Cardiac muscle cell (in vitro differentiated cells and primary cell): ENCODE measurements around the gene METTL9. TPM values are rescaled to one million over a fixed set of nuclear protein-coding genes. Genes with fewer than 3 reads are reported as not detected.
A peak's percentile ranks its signal among the peaks of the same experiment; 100 is the strongest.
"Not testable (repeated sequence)": the region's sequence is repeated elsewhere in the genome, so short reads cannot be mapped to it uniquely, and the experiment has no call there.

Source experiments
- DNase-seq, 2 donors: peaks; one replicate each; pipeline versions ENCODE4 v3.0.0 to v3.0.0-alpha.2; 2010 to 2017; ENCODE audit warnings: low read depth in 1 of 2, low spot score in 1 of 2
- H3K27ac ChIP-seq: fragments of 200-600 bp; sonication (generic); 2 replicates; pipeline ENCODE4 v1.5.1; 2016
- H3K27me3 ChIP-seq: fragments of 200-600 bp; sonication (generic); 2 replicates; pipeline ENCODE4 v1.6.0; 2016; ENCODE audit warnings: control low read depth
- H3K36me3 ChIP-seq: fragments of 200-600 bp; sonication (generic); 2 replicates; pipeline ENCODE4 v1.5.1; 2016; ENCODE audit warnings: control low read depth
- H3K4me1 ChIP-seq: fragments of 200-600 bp; sonication (generic); 2 replicates; pipeline ENCODE4 v1.8.1; 2017; ENCODE audit warnings: low read depth, mild to moderate bottlenecking, mixed run types
- H3K4me3 ChIP-seq: fragments of 200-600 bp; sonication (generic); 2 replicates; pipeline ENCODE4 v1.5.1; 2016; ENCODE audit warnings: mild to moderate bottlenecking
- H3K9me3 ChIP-seq: fragments of 200-600 bp; sonication (generic); 2 replicates; pipeline ENCODE4 v1.5.1; 2017; ENCODE audit warnings: low read depth, mild to moderate bottlenecking, control low read depth
- CTCF ChIP-seq: IDR thresholded peaks from 2 replicates; pipeline ENCODE4 v1.5.1; 2012; ENCODE audit warnings: low read depth, mild to moderate bottlenecking, low read length
- polyA plus RNA-seq: library from polyadenylated mRNA; unstranded; fragments of >200 nt; fragmentation: Nextera tagmentation; extraction: Ambion mirVana; gene quantifications from 2 replicates; pipeline ENCODE4 v1.2.1, GENCODE V29; 2016
- total RNA-seq: library from RNA; depleted of rRNA; stranded (reverse); fragments of >200 nt; gene quantifications from 2 replicates; pipeline ENCODE4 v1.2.3, GENCODE V29; 2016

The METTL9 gene
- total and polyA plus RNA-seq, 2 experiments from 2014 or later, result 125 to 313 TPM

DNA sequence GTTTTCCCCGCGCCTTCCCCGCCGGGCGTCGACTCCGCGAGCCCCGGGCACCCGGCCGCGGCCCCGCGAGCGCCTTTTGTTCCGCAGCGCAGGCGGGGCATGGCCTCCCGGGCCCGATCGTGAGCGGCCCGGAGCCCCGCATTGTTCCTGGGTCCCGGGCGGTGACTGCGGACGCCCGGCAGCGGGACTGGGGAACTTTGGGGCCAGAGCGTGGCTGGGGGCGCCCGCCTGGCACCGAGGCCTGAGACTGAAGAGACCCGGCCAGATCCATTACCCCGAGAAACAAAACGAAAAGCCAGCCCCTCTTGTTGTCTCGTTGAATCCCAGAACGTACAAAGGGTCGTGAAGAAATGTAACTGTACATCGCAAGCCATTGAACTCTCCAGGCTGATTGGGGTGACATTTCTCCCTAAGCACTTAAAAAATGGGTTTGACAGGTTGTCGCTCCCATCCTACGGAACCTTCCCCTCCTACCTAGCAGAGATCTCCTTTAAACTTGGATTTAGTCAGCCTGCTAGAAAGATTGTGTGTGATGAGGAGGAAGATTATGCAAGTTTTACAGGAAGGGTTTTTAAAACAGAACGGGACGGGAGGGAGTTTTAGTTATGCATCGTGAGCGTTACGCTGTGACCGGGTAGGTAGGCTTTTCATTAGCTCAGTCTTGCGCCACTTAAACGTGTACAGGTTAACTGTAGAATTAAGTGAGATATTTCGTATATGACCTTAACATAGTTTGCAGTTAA lies 825 bp downstream of the METTL9 start:
- Histone ChIP-seq H3K4me1 (peaks cover 15% of the 10 kb centered on the region), H3K36me3 (no peaks in the 10 kb centered on the region), H3K27ac (peak overlapping the region; percentile 97), H3K4me3 (peak overlapping the region; percentile 97), H3K9me3 (no peaks in the 10 kb centered on the region), H3K27me3 (no peaks in the 10 kb centered on the region)
- DNase-seq, result peak; percentile 48 to 57
- no peak for TF ChIP-seq CTCF

GRCh38 chr16:21602785-21603184 lies 3.4 kb downstream of the METTL9 start:
- Histone ChIP-seq H3K9me3 (no peaks in the 10 kb centered on the region), H3K4me3 (no peak overlapping the region), H3K4me1 (peaks cover 15% of the 10 kb centered on the region), H3K36me3 (no peaks in the 10 kb centered on the region), H3K27ac (no peak overlapping the region), H3K27me3 (no peaks in the 10 kb centered on the region)
- no peak for TF ChIP-seq CTCF
- DNase-seq, result no peak

DNA sequence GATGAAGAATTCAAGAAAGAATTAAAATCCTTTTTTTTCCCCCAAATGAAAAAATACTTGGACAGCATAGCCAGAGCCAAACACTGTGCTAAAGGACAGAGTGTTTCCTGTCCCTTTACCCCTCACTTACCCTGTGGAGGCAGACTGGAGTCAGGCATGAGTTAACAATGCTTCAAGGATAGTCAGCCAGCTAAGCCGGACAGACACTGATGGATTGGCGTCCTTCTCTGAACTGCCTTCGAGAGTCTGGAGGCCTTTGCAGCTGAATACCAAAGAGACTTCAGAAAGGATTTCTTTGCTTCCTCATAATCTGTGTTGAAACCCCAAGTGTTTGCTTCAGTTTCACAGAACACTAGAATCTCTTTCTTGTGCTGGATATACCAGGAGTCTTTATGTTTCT lies 4.6 kb downstream of the METTL9 start:
- Histone ChIP-seq H3K27ac (no peak overlapping the region), H3K4me1 (peaks cover 19% of the 10 kb centered on the region), H3K27me3 (no peaks in the 10 kb centered on the region), H3K4me3 (no peak overlapping the region), H3K9me3 (no peaks in the 10 kb centered on the region), H3K36me3 (no peaks in the 10 kb centered on the region)
- peak in 1 of 2 donors; percentile 36 for DNase-seq
- TF ChIP-seq CTCF, result no peak

GRCh38 chr16:21605848-21606247 lies 6.5 kb downstream of the METTL9 start:
- not testable (repeated sequence) for H3K36me3 ChIP-seq, DNase-seq, H3K27ac ChIP-seq, H3K4me3 ChIP-seq, H3K9me3 ChIP-seq, H3K27me3 ChIP-seq
- peaks cover 27% of the 10 kb centered on the region for H3K4me1 ChIP-seq

DNA sequence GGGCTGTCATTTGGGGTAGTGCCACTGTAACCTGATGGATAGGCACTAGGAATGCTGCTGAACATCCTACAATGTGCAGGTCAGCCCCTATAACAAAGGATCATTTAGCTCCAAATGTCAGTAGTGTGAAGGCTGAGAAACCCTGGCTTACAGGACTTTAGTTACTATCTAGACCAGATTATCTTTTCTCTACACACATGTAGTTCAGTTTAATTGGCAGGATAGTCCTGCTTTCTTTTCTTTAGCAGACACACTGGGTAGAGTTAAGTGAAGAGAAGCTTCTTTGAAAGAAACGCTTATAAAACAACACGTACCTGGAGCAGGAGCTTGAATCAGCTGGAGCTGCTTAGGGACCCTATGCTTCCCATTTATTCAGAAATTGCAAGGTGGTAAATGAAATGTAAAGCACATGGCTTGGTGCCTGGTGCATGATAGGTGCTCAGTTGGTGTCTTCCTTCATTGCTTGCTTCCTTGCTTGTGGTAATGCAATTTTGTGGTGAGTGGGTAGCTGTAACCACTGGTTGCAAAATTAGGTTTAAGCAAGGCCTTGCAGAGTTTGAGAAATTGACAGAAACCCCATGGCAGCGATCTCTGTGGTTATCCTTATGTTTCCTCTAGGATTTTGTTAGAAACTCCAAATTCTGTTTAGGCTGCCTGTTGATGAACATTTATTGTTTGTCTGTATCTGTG lies 9.4 kb downstream of the METTL9 start:
- DNase-seq, result peak in 1 of 2 donors; percentile 69
- H3K27me3 ChIP-seq, result no peaks in the 10 kb centered on the region
- no peak overlapping the region for H3K4me3 ChIP-seq
- H3K36me3 ChIP-seq, result no peaks in the 10 kb centered on the region
- peaks cover 31% of the 10 kb centered on the region for H3K4me1 ChIP-seq
- no peak for TF ChIP-seq CTCF
- no peak overlapping the region for H3K27ac ChIP-seq
- no peaks in the 10 kb centered on the region for H3K9me3 ChIP-seq

DNA sequence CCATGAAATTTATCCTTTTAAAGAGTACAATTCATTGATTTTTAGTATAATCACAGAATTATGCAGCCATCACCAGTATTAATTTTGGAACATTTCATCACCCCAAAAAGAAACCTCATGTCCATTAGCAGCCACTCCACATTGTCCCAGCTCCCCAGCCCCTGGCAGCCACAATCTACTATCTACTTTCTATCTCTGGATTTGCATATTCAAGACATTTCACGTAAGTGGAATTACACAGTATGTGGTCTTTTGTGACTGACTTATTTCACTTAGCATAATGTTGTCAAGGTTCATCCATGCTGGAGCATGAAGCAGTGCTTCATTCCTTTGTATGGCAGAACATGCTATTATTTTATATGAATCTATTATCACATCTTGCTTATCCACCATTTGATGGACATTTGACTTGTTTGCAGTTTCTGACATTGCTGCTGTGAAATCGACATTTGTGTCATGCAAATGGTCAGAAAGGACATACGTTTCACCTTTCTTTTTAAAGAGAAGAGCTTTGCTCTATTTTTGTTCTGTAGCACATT lies 10.7 kb downstream of the METTL9 start:
- Histone ChIP-seq H3K9me3 (no peaks in the 10 kb centered on the region), H3K4me3 (no peak overlapping the region), H3K36me3 (no peaks in the 10 kb centered on the region), H3K27ac (no peak overlapping the region), H3K27me3 (no peaks in the 10 kb centered on the region), H3K4me1 (peaks cover 26% of the 10 kb centered on the region)
- TF ChIP-seq CTCF, result no peak
- no peak for DNase-seq
